Neural cell (in vitro differentiated cells): ENCODE results near the gene AKT1S1. TPM values are rescaled to one million over a fixed set of nuclear protein-coding genes. Genes with fewer than 3 reads are reported as not detected.
A peak's percentile ranks its signal among the peaks of the same experiment; 100 is the strongest.

ENCODE experiments used
- H2AFZ ChIP-seq: fragments of 200-600, 300-800 bp; sonication (generic), shearing (Covaris generic); 2 replicates; pipeline ENCODE4 v1.6.0; 2014; ENCODE audit warnings: low read depth, mild to moderate bottlenecking, antibody characterized with exemption, low read length, moderate library complexity
- H3F3A ChIP-seq: fragments of 200-600 bp; shearing (Covaris generic); 2 replicates; pipeline ENCODE4 v1.6.1; 2016; ENCODE audit warnings: mild to moderate bottlenecking, moderate library complexity, mixed read lengths, antibody characterized with exemption, low read length; ENCODE audit not compliant: insufficient read depth, poor library complexity, severe bottlenecking
- H3K27ac ChIP-seq: fragments of 200-600, 300-800 bp; sonication (generic), shearing (Covaris generic); 2 replicates; pipeline ENCODE4 v1.5.1; 2014; ENCODE audit warnings: mild to moderate bottlenecking, low read length, moderate library complexity
- H3K27me3 ChIP-seq: fragments of 300-800, 200-600 bp; sonication (generic), shearing (Covaris generic); 2 replicates; pipeline ENCODE4 v1.6.0; 2014; ENCODE audit warnings: mild to moderate bottlenecking, low read depth, low read length, moderate library complexity; ENCODE audit not compliant: insufficient read depth
- H3K36me3 ChIP-seq: fragments of 300-800, 200-600 bp; sonication (generic), shearing (Covaris generic); 2 replicates; pipeline ENCODE4 v1.5.1; 2014; ENCODE audit warnings: mild to moderate bottlenecking, antibody characterized with exemption, low read length, moderate library complexity; ENCODE audit not compliant: insufficient read depth
- H3K4me2 ChIP-seq: fragments of 300-800, 200-600 bp; sonication (generic), shearing (Covaris generic); 2 replicates; pipeline ENCODE4 v1.6.0; 2014; ENCODE audit warnings: mild to moderate bottlenecking, low read length
- H3K4me3 ChIP-seq: fragments of 300-800, 200-600 bp; sonication (generic), shearing (Covaris generic); 2 replicates; pipeline ENCODE4 v1.5.1; 2014; ENCODE audit warnings: mild to moderate bottlenecking, low read length, moderate library complexity
- H3K79me2 ChIP-seq: fragments of 200-600 bp; shearing (Covaris generic); replicated peaks from 2 replicates; pipeline ENCODE4 v1.6.0; 2014; ENCODE audit warnings: mild to moderate bottlenecking, low read length, moderate library complexity; ENCODE audit not compliant: insufficient read depth
- H3K9ac ChIP-seq: fragments of 300-800, 200-600 bp; sonication (generic), shearing (Covaris generic); 2 replicates; pipeline ENCODE4 v1.6.1; 2016; ENCODE audit warnings: mild to moderate bottlenecking, low read length, mixed read lengths
- H3K9me2 ChIP-seq: fragments of 200-600 bp; shearing (Covaris generic); 2 replicates; pipeline ENCODE4 v1.6.1; 2016; ENCODE audit warnings: mild to moderate bottlenecking, low read length, mixed read lengths; ENCODE audit not compliant: insufficient read depth
- H3K9me3 ChIP-seq: fragments of 200-600, 300-800 bp; sonication (generic), shearing (Covaris generic); 2 replicates; pipeline ENCODE4 v1.6.1; 2016; ENCODE audit warnings: mild to moderate bottlenecking, mixed run types, low read length, moderate library complexity, mixed read lengths
- H4K20me1 ChIP-seq: fragments of 200-600 bp; shearing (Covaris generic); 2 replicates; pipeline ENCODE4 v1.6.1; 2016; ENCODE audit warnings: mild to moderate bottlenecking, mixed run types; ENCODE audit not compliant: insufficient read depth
- EP300 ChIP-seq: fragments of 450-650 bp; conservative IDR thresholded peaks from 2 replicates; pipeline ENCODE4 v1.6.1; 2014; ENCODE audit warnings: antibody characterized with exemption, mild to moderate bottlenecking, moderate library complexity; ENCODE audit not compliant: poor library complexity, severe bottlenecking
- EZH2 ChIP-seq: fragments of 200-600, 300-800 bp; shearing (Covaris generic), sonication (generic); IDR thresholded peaks from 2 replicates; pipeline ENCODE4 v1.6.1; 2014; ENCODE audit warnings: antibody characterized with exemption, low read length, borderline replicate concordance, mild to moderate bottlenecking; ENCODE audit not compliant: insufficient read depth, poor library complexity, severe bottlenecking
- MXI1 ChIP-seq: fragments of 450-650 bp; conservative IDR thresholded peaks from 2 replicates; pipeline ENCODE4 v1.6.1; 2014; ENCODE audit warnings: antibody characterized with exemption, mild to moderate bottlenecking; ENCODE audit not compliant: poor library complexity, severe bottlenecking
- POLR2AphosphoS5 ChIP-seq: IDR thresholded peaks from 2 replicates; pipeline ENCODE4 v1.6.1; 2012
- RAD21 ChIP-seq: fragments of 450-650 bp; conservative IDR thresholded peaks from 2 replicates; pipeline ENCODE4 v1.6.1; 2014; ENCODE audit warnings: antibody characterized with exemption, mild to moderate bottlenecking, moderate library complexity
- SMC3 ChIP-seq: fragments of 450-650 bp; conservative IDR thresholded peaks from 2 replicates; pipeline ENCODE4 v1.6.1; 2014; ENCODE audit warnings: antibody characterized with exemption, mild to moderate bottlenecking, moderate library complexity; ENCODE audit not compliant: poor library complexity
- TAF1 ChIP-seq: IDR thresholded peaks from 2 replicates; pipeline ENCODE4 v1.6.1; 2012; ENCODE audit warnings: low read depth
- polyA plus RNA-seq: library from polyadenylated mRNA; depleted of rRNA; stranded (reverse); fragments of >200 nt; gene quantifications from 2 replicates; pipeline ENCODE4 v1.2.3, GENCODE V29; 2014
- TF ChIP-seq, protein P1 (sequence below): IDR thresholded peaks from 2 replicates; pipeline ENCODE4 v1.6.1; 2012; ENCODE audit warnings: borderline replicate concordance
- TF ChIP-seq, protein P2 (sequence below): fragments of 450-650 bp; IDR thresholded peaks from 2 replicates; pipeline ENCODE4 v1.5.1; 2014; ENCODE audit warnings: antibody characterized with exemption, mild to moderate bottlenecking, moderate library complexity; ENCODE audit not compliant: poor library complexity, severe bottlenecking

Gene AKT1S1
- polyA plus RNA-seq, 1 donor from 2014 or later, result 4.8 TPM

DNA sequence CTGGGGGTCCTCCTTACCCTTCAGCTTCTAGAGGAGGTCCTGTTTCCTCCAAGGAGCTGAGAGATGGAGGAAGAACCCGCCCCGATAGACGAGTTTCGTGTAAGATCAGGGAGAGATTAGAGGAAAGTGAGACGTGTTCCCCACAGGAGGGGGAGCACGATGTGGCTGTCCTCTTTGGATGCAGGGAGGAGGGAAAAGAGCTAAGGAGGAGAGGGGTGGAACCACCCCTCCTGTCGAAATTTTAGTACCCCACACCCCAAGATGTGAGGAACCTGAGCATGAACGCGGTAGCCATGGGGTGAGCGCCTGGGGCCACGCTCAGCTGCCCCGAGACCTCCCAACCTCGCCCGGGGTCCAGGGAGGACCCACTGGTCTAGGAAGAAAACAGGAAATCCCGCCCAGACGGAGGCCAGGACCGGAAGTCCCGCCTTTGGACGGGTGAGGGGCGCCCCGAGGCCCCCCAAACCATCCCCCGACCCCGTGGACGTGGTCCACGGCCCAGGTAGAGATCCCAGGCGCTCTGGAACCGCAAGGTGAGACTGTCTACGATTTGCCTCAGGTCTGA, 1.2 kb downstream of the AKT1S1 start:
- Histone ChIP-seq H3K4me2 (peak overlapping the region; percentile 81), H3K4me3 (peak overlapping the region; percentile 75), H3K27ac (peak overlapping the region; percentile 93), H2AFZ (peak overlapping the region; percentile 43), H4K20me1 (no peaks in the 10 kb centered on the region), H3K27me3 (no peaks in the 10 kb centered on the region), H3K9me3 (no peaks in the 10 kb centered on the region), H3K9me2 (no peaks in the 10 kb centered on the region), H3F3A (no peaks in the 10 kb centered on the region), H3K36me3 (no peaks in the 10 kb centered on the region), H3K79me2 (peaks cover 14% of the 10 kb centered on the region), H3K9ac (peak overlapping the region; percentile 97)
- TF ChIP-seq TAF1 (peak; percentile 3), RAD21 (no peak)

DNA sequence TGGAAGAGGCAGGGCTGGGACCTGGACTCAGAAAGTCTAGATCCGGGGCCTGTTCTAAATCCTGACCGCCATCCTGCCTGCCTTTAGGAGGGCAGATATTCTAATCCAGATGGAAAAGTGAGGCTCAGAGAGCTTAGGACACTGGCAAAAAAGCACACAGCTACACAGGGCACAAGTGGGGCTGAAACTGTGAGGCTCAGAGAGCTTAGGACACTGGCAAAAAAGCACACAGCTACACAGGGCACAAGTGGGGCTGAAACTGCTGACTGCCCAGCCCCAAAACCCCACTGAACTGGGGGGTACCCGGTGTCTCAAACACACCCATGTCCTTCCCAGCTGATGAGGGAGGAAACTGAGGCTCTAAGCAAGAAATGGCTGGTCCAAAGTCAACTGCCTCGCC, 2.0 kb downstream of the AKT1S1 start:
- Histone ChIP-seq H3K9me2 (no peaks in the 10 kb centered on the region), H3K36me3 (no peaks in the 10 kb centered on the region), H4K20me1 (no peaks in the 10 kb centered on the region), H3F3A (no peaks in the 10 kb centered on the region), H3K27ac (peak overlapping the region; percentile 93), H3K27me3 (no peaks in the 10 kb centered on the region), H3K9ac (peak overlapping the region; percentile 97), H3K4me2 (peak overlapping the region; percentile 81), H3K4me3 (peak overlapping the region; percentile 75), H3K79me2 (peaks cover 14% of the 10 kb centered on the region), H2AFZ (no peak overlapping the region), H3K9me3 (no peaks in the 10 kb centered on the region)
- TF ChIP-seq SMC3, result no peak
- no peak for TF ChIP-seq MXI1
- TF ChIP-seq RAD21, result no peak
- no peak for TF ChIP-seq POLR2AphosphoS5
- no peak for TF ChIP-seq EP300
- no peak for TF ChIP-seq EZH2
- TF ChIP-seq TAF1, result no peak
- TF ChIP-seq, protein P1, sequence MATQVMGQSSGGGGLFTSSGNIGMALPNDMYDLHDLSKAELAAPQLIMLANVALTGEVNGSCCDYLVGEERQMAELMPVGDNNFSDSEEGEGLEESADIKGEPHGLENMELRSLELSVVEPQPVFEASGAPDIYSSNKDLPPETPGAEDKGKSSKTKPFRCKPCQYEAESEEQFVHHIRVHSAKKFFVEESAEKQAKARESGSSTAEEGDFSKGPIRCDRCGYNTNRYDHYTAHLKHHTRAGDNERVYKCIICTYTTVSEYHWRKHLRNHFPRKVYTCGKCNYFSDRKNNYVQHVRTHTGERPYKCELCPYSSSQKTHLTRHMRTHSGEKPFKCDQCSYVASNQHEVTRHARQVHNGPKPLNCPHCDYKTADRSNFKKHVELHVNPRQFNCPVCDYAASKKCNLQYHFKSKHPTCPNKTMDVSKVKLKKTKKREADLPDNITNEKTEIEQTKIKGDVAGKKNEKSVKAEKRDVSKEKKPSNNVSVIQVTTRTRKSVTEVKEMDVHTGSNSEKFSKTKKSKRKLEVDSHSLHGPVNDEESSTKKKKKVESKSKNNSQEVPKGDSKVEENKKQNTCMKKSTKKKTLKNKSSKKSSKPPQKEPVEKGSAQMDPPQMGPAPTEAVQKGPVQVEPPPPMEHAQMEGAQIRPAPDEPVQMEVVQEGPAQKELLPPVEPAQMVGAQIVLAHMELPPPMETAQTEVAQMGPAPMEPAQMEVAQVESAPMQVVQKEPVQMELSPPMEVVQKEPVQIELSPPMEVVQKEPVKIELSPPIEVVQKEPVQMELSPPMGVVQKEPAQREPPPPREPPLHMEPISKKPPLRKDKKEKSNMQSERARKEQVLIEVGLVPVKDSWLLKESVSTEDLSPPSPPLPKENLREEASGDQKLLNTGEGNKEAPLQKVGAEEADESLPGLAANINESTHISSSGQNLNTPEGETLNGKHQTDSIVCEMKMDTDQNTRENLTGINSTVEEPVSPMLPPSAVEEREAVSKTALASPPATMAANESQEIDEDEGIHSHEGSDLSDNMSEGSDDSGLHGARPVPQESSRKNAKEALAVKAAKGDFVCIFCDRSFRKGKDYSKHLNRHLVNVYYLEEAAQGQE, result no peak
- TF ChIP-seq, protein P2, sequence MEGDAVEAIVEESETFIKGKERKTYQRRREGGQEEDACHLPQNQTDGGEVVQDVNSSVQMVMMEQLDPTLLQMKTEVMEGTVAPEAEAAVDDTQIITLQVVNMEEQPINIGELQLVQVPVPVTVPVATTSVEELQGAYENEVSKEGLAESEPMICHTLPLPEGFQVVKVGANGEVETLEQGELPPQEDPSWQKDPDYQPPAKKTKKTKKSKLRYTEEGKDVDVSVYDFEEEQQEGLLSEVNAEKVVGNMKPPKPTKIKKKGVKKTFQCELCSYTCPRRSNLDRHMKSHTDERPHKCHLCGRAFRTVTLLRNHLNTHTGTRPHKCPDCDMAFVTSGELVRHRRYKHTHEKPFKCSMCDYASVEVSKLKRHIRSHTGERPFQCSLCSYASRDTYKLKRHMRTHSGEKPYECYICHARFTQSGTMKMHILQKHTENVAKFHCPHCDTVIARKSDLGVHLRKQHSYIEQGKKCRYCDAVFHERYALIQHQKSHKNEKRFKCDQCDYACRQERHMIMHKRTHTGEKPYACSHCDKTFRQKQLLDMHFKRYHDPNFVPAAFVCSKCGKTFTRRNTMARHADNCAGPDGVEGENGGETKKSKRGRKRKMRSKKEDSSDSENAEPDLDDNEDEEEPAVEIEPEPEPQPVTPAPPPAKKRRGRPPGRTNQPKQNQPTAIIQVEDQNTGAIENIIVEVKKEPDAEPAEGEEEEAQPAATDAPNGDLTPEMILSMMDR, result no peak
